ENCODE data around the gene FGF18. TPM values are rescaled to one million over a fixed set of nuclear protein-coding genes. Genes with fewer than 3 reads are reported as not detected.

FGF18 gene
- total and polyA plus RNA-seq, 9 of the 15 experiments (the other 6 are each of a cell fraction or from before 2014, with no cell fraction given), result 0.05 to 0.18 (median 0.11) TPM; not detected in 6

DNA sequence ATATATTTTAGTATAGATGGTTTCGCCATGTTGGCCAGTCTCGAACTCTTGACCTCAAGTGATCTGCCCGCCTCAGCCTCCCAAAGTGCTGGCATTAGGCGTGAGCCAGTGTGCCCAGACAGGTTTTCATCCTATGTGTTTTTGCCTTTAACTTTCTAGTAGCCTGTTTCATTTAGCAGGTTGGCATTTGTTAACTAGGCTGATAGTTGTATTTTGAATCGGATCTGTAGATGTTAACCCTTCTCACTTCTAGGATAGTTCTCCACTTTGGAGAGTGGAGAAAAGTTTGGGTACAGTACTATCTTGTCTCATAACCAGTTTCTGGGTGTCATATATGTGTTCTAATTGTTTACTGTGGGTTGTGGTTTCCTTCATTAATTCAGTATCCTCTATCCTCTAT, 7.3 kb upstream of the FGF18 start:
- TF ChIP-seq HDAC8 (tag; IDR thresholded peaks at IDR 0.05), result no peak
- no peak for TF ChIP-seq SMARCC2 (IDR thresholded peaks at IDR 0.05; ENCODE audit: low read depth)
- TF ChIP-seq, protein P1, sequence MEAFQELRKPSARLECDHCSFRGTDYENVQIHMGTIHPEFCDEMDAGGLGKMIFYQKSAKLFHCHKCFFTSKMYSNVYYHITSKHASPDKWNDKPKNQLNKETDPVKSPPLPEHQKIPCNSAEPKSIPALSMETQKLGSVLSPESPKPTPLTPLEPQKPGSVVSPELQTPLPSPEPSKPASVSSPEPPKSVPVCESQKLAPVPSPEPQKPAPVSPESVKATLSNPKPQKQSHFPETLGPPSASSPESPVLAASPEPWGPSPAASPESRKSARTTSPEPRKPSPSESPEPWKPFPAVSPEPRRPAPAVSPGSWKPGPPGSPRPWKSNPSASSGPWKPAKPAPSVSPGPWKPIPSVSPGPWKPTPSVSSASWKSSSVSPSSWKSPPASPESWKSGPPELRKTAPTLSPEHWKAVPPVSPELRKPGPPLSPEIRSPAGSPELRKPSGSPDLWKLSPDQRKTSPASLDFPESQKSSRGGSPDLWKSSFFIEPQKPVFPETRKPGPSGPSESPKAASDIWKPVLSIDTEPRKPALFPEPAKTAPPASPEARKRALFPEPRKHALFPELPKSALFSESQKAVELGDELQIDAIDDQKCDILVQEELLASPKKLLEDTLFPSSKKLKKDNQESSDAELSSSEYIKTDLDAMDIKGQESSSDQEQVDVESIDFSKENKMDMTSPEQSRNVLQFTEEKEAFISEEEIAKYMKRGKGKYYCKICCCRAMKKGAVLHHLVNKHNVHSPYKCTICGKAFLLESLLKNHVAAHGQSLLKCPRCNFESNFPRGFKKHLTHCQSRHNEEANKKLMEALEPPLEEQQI (IDR thresholded peaks at IDR 0.05), result no peak
- TF ChIP-seq, protein P2, sequence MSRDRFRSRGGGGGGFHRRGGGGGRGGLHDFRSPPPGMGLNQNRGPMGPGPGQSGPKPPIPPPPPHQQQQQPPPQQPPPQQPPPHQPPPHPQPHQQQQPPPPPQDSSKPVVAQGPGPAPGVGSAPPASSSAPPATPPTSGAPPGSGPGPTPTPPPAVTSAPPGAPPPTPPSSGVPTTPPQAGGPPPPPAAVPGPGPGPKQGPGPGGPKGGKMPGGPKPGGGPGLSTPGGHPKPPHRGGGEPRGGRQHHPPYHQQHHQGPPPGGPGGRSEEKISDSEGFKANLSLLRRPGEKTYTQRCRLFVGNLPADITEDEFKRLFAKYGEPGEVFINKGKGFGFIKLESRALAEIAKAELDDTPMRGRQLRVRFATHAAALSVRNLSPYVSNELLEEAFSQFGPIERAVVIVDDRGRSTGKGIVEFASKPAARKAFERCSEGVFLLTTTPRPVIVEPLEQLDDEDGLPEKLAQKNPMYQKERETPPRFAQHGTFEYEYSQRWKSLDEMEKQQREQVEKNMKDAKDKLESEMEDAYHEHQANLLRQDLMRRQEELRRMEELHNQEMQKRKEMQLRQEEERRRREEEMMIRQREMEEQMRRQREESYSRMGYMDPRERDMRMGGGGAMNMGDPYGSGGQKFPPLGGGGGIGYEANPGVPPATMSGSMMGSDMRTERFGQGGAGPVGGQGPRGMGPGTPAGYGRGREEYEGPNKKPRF (IDR thresholded peaks at IDR 0.05; ENCODE audit: low read depth, low read length), result no peak
- no peak for TF ChIP-seq TCF7 (IDR thresholded peaks at IDR 0.05; ENCODE audit: borderline replicate concordance)
- TF ChIP-seq ZNF217 (CRISPR knock-in tag; IDR thresholded peaks at IDR 0.05), result no peak
- TF ChIP-seq, protein P3, sequence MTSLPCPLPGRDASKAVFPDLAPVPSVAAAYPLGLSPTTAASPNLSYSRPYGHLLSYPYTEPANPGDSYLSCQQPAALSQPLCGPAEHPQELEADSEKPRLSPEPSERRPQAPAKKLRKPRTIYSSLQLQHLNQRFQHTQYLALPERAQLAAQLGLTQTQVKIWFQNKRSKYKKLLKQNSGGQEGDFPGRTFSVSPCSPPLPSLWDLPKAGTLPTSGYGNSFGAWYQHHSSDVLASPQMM (CRISPR knock-in tag; IDR thresholded peaks at IDR 0.05), result no peak
- peak; percentile 27 for TF ChIP-seq POLR2A (conservative IDR thresholded peaks at IDR 0.05)
- TF ChIP-seq SAP30 (IDR thresholded peaks at IDR 0.05; ENCODE audit: borderline replicate concordance, insufficient read depth, low read depth, low read length, poor library complexity, severe bottlenecking), result no peak
- TF ChIP-seq EWSR1 (IDR thresholded peaks at IDR 0.05; ENCODE audit: borderline replicate concordance, low read depth, partially characterized antibody), result peak; percentile 58
- TF ChIP-seq SUPT5H (IDR thresholded peaks at IDR 0.05), result peak; percentile 24; the same call in 1 of the 2 replicates
- no peak for TF ChIP-seq NR3C1 (CRISPR knock-in tag; IDR thresholded peaks at IDR 0.05)
- no peak for TF ChIP-seq POU5F1 (IDR thresholded peaks at IDR 0.05; ENCODE audit: borderline replicate concordance, low read depth, low read length, partially characterized antibody)
- TF ChIP-seq POLR2B (IDR thresholded peaks at IDR 0.05; ENCODE audit: low read depth, partially characterized antibody), result peak; percentile 37
- no peak for TF ChIP-seq XRCC5 (IDR thresholded peaks at IDR 0.05; ENCODE audit: low read depth, low read length)
- peak; percentile 71; the same call in 1 of the 2 replicates for TF ChIP-seq POLR2AphosphoS5 (IDR thresholded peaks at IDR 0.05; ENCODE audit: control insufficient read depth, insufficient read depth, low read depth, low read length)
- DNase-seq (ENCODE audit: extremely low read depth in 1 of 4, low spot score in 3 of 4) (no peak), ATAC-seq (no peak), FAIRE-seq (no peak)
- H3K27ac ChIP-seq (ENCODE audit: extremely low read depth, low read depth, low read length), result no peak overlapping the region
- ChIA-PET POLR2A (no interaction called here), CTCF (ENCODE audit: low intra/inter-chr PET ratio) (no interaction called here)
- no peak overlapping the region for H3K9ac ChIP-seq (ENCODE audit: insufficient read depth in 1 of 2, low read depth in 2 of 2, low read length in 2 of 2)
- 97% methylated on average over 5 of the region's 5 CpGs for WGBS (ENCODE audit: insufficient coverage, low coverage, missing lambda C conversion rate)
- peaks cover 63% of the 10 kb centered on the region for H3K36me3 ChIP-seq (ENCODE audit: control insufficient read depth, insufficient read depth, low read length)
- in situ Hi-C loops (cut with MboI) (loop anchor here (10.0 kb wide), 1 partner anchor 623 kb away; no protein-coding TSS in a partner anchor), intact Hi-C loops (cut with micrococcal nuclease) (no loop called here)
- H3K4me3 ChIP-seq, result no peak overlapping the region
- no peak overlapping the region for H2AFZ ChIP-seq (ENCODE audit: low read depth, low read length)
- no peaks in the 10 kb centered on the region for H3K27me3 ChIP-seq (ENCODE audit: control insufficient read depth in 2 of 2, insufficient read depth in 2 of 2, low read length in 2 of 2)
- H3K4me2 ChIP-seq (ENCODE audit: insufficient read depth, low read length), result no peak overlapping the region
- BruUV-seq (replicated peaks), result no TSS peak
- peaks cover 0 to 13% of the 10 kb centered on the region in 2 experiments; a peak in 2 of 5 replicates for H3K4me1 ChIP-seq (replicated peaks in 1 of 2; ENCODE audit: control insufficient read depth in 2 of 2, insufficient read depth in 2 of 2, low read length in 2 of 2)
- H3K9me1 ChIP-seq (ENCODE audit: control insufficient read depth, insufficient read depth, low read length), result no peaks in the 10 kb centered on the region
- no peaks in the 10 kb centered on the region for H3K9me3 ChIP-seq (replicated peaks; ENCODE audit: control insufficient read depth, insufficient read depth, low read depth, low read length)
- peaks cover 29% of the 10 kb centered on the region for H3K79me2 ChIP-seq (ENCODE audit: control insufficient read depth, insufficient read depth, low read length)
- peaks cover 23% of the 10 kb centered on the region for H4K20me1 ChIP-seq (replicated peaks; ENCODE audit: control insufficient read depth, insufficient read depth, low read length)
